Smooth muscle cell of the brain vasculature (primary cell): ENCODE results near the gene IQCE.

Experiments used
- DNase-seq: peaks from one replicate; pipeline ENCODE4 v3.0.0-alpha.2; 2012; ENCODE audit warnings: low read depth, low spot score

The IQCE gene

GRCh38 chr7:2634267-2635145, 75.7 kb downstream of the IQCE start:
- DNase-seq, result no peak

- DNase-seq, result no peak
Measured at GRCh38 chr7:2635148-2635668, 76.4 kb downstream of the IQCE start.

GRCh38 chr7:2635810-2636701, 77.3 kb downstream of the IQCE start:
- no peak for DNase-seq

GRCh38 chr7:2637066-2637471, 78.3 kb downstream of the IQCE start:
- no peak for DNase-seq

- DNase-seq, result no peak
Measured at GRCh38 chr7:2637505-2638223, 78.9 kb downstream of the IQCE start.

- DNase-seq, result no peak
Measured at GRCh38 chr7:2638224-2638991, 79.6 kb downstream of the IQCE start.

GRCh38 chr7:2639181-2639681, 80.5 kb downstream of the IQCE start:
- DNase-seq, result no peak

GRCh38 chr7:2639695-2640481, 81.1 kb downstream of the IQCE start:
- no peak for DNase-seq

GRCh38 chr7:2640482-2640830, 81.7 kb downstream of the IQCE start:
- DNase-seq, result no peak

- no peak for DNase-seq
Measured at GRCh38 chr7:2640846-2641316, 82.1 kb downstream of the IQCE start.

GRCh38 chr7:2641406-2642393, 82.9 kb downstream of the IQCE start:
- DNase-seq, result peak; percentile 59

- no peak for DNase-seq
Measured at GRCh38 chr7:2643386-2644219, 84.8 kb downstream of the IQCE start.

GRCh38 chr7:2644220-2644561, 85.4 kb downstream of the IQCE start:
- DNase-seq, result no peak

- no peak for DNase-seq
Measured at GRCh38 chr7:2644562-2645273, 85.9 kb downstream of the IQCE start.

- no peak for DNase-seq
Measured at GRCh38 chr7:2645274-2645868, 86.6 kb downstream of the IQCE start.

- DNase-seq, result no peak
Measured at GRCh38 chr7:2646336-2646679, 87.5 kb downstream of the IQCE start.
